Measurements from ENCODE around the gene PCDHGC5. TPM values are rescaled to one million over a fixed set of nuclear protein-coding genes. Genes with fewer than 3 reads are reported as not detected.

Gene PCDHGC5
- total RNA-seq, result under 1 TPM; 0.31 to 0.97 (median 0.50) TPM
- total RNA-seq (2013), result 0.14 TPM

GRCh38 chr5:141488591-141489561 is at the start of gene PCDHGC5:
TSS of gene PCDHGC5 (plus strand) at chr5:141489081. CDS start at chr5:141489241, 160 bp downstream.
- Histone ChIP-seq H3K27me3 (ENCODE audit: control insufficient read depth, insufficient read depth, low read length) (peaks cover 46% of the 10 kb centered on the region), H3K9me3 (ENCODE audit: control insufficient read depth, insufficient read depth, low read length) (no peaks in the 10 kb centered on the region), H3K27ac (ENCODE audit: low read length) (no peak within 1 kb of the TSS), H3K4me1 (ENCODE audit: control insufficient read depth, insufficient read depth, low read length) (peaks cover 27% of the 10 kb centered on the region), H3K36me3 (ENCODE audit: control insufficient read depth, insufficient read depth, low read length) (no peaks in the 10 kb centered on the region), H3K4me3 (ENCODE audit: low read length) (no peak within 1 kb of the TSS)
- DNase-seq, result no peak
- intact Hi-C loops (cut with micrococcal nuclease), result no loop called here
- H3K9me3 Mint-ChIP-seq, result no peaks in the 10 kb centered on the region
- no peak within 1 kb of the TSS for H3K27ac Mint-ChIP-seq
- ATAC-seq, result no peak
- H3K4me1 Mint-ChIP-seq, result peaks cover 10 to 20% of the 10 kb centered on the region in 2 donors
- no peak for TF ChIP-seq CTCF (IDR thresholded peaks at IDR 0.05)
- H3K36me3 Mint-ChIP-seq, result no peaks in the 10 kb centered on the region
- H3K27me3 Mint-ChIP-seq (ENCODE audit: low read depth in 2 of 2), result peaks cover 43 to 62% of the 10 kb centered on the region in 2 donors
- 84% methylated on average over 14 of the region's 14 CpGs for WGBS (ENCODE audit: insufficient coverage)
- no peak within 1 kb of the TSS for H3K4me3 Mint-ChIP-seq

GRCh38 chr5:141439411-141440141 is 49.3 kb upstream of the PCDHGC5 start:
- no peak for TF ChIP-seq CTCF (IDR thresholded peaks at IDR 0.05)
- Mint-ChIP-seq H3K4me1 (no peaks in the 10 kb centered on the region), H3K9me3 (peaks cover 0 to 2% of the 10 kb centered on the region in 2 donors), H3K4me3 (no peak overlapping the region), H3K27ac (no peak overlapping the region), H3K27me3 (ENCODE audit: low read depth in 2 of 2) (peaks cover 3 to 12% of the 10 kb centered on the region in 2 donors), H3K36me3 (no peaks in the 10 kb centered on the region)
- no peak overlapping the region for H3K4me3 ChIP-seq (ENCODE audit: low read length)
- no peaks in the 10 kb centered on the region for H3K9me3 ChIP-seq (ENCODE audit: control insufficient read depth, insufficient read depth, low read length)
- no peak for ATAC-seq
- H3K4me1 ChIP-seq (ENCODE audit: control insufficient read depth, insufficient read depth, low read length), result no peaks in the 10 kb centered on the region
- no peak for DNase-seq
- 74% methylated on average over 10 of the region's 10 CpGs for WGBS (ENCODE audit: insufficient coverage)
- intact Hi-C loops (cut with micrococcal nuclease), result no loop called here
- no peaks in the 10 kb centered on the region for H3K36me3 ChIP-seq (ENCODE audit: control insufficient read depth, insufficient read depth, low read length)
- H3K27ac ChIP-seq (ENCODE audit: low read length), result no peak overlapping the region
- H3K27me3 ChIP-seq (ENCODE audit: control insufficient read depth, insufficient read depth, low read length), result peaks cover 13% of the 10 kb centered on the region

- ATAC-seq (no peak), DNase-seq (no peak)
- no peaks in the 10 kb centered on the region for H3K36me3 ChIP-seq (ENCODE audit: control insufficient read depth, insufficient read depth, low read length)
- H3K4me3 ChIP-seq (ENCODE audit: low read length), result no peak overlapping the region
- no peak overlapping the region for H3K4me3 Mint-ChIP-seq
- TF ChIP-seq CTCF (IDR thresholded peaks at IDR 0.05), result no peak
- H3K27me3 ChIP-seq (ENCODE audit: control insufficient read depth, insufficient read depth, low read length), result peaks cover 8% of the 10 kb centered on the region
- intact Hi-C loops (cut with micrococcal nuclease), result no loop called here
- no peak overlapping the region for H3K27ac Mint-ChIP-seq
- H3K36me3 Mint-ChIP-seq, result no peaks in the 10 kb centered on the region
- H3K9me3 ChIP-seq (ENCODE audit: control insufficient read depth, insufficient read depth, low read length), result no peaks in the 10 kb centered on the region
- H3K27ac ChIP-seq (ENCODE audit: low read length), result no peak overlapping the region
- H3K4me1 ChIP-seq (ENCODE audit: control insufficient read depth, insufficient read depth, low read length), result no peaks in the 10 kb centered on the region
- H3K27me3 Mint-ChIP-seq (ENCODE audit: low read depth in 2 of 2), result peaks cover 8 to 14% of the 10 kb centered on the region in 2 donors
- H3K4me1 Mint-ChIP-seq, result no peaks in the 10 kb centered on the region
- peaks cover 0 to 2% of the 10 kb centered on the region in 2 donors for H3K9me3 Mint-ChIP-seq
- WGBS (ENCODE audit: insufficient coverage), result 96% methylated on average over 9 of the region's 9 CpGs
Observed at GRCh38 chr5:141440341-141440740, 48.5 kb upstream of the PCDHGC5 start.

Measured in natural killer cell (primary cell).